ENCODE results near the gene ZBTB4.
"Not testable (repeated sequence)": the region's sequence is repeated elsewhere in the genome, so short reads cannot be mapped to it uniquely, and the experiment has no call there.

ZBTB4 gene

DNA sequence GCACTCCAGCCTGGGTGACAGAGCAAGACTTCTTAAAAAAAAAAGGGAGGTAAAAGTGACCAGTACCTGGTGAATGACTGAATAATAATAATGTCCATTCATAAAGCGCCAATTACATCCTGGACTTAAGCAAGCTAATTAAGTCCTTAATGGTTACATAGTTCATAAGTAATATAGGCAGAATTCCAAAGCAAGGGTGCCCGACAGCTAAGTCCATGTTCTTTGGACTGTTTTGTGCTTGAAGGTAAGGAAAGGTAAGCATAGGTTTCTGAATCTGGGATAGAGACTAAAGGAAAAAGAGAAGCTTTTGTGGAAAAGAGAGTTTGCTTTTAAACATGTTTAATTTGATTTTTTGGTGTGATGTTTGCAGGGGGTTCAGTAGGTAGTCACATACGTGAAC, 14.5 kb upstream of the ZBTB4 start:
- no peak for DNase-seq

GRCh38 chr17:7491583-7491982, 12.2 kb upstream of the ZBTB4 start:
- DNase-seq: no peak

- DNase-seq: no peak
These were observed 10.7 kb upstream of the ZBTB4 start for GRCh38 chr17:7490144-7490543.

GRCh38 chr17:7486181-7486580, 6.8 kb upstream of the ZBTB4 start:
- no peak for DNase-seq

DNA sequence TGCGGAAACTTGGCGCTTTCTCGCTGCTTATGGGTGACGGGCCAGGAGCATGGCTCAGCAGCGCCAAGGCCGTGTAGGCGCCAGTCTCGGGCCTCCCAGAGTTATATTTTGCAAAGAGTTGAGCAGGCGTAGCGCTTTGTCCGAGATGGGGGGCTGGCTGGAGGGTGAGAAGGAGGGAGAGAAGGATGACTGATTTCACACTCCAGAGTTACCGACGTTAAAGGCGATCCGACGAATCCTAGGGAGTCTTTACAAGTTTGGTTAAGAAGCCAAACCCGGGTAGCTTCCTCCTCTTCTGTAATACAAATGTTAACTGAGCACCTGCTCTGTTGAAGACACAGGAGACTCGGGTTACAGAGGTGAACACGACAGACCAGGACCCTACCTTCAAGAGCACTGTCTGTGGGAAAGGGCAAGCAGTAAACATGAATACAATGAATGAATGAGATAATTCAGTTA, 5.5 kb upstream of the ZBTB4 start:
- DNase-seq: no peak

GRCh38 chr17:7484067-7484918, 4.9 kb upstream of the ZBTB4 start, which contains the start of gene POLR2A:
POLR2A (plus strand) TSS chr17:7484366.
- DNase-seq: peak; percentile 94

- DNase-seq: peak; percentile 74
These were observed 4.0 kb upstream of the ZBTB4 start for GRCh38 chr17:7483255-7484066.

DNA sequence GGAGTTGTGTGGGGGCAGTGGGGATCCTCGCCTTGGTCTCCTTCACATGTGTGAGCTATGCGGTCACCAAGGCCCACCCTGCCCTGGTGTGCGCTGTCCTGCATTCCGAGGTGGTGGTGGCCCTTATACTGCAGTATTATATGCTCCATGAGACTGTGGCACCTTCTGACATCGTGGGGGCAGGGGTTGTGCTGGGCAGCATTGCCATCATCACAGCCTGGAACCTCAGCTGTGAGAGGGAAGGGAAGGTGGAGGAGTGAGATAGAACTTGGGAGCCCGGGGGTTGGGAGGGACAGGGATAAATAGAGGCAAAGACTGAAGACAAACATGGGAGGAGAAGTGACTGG, 3.3 kb upstream of the ZBTB4 start:
- not testable (repeated sequence) for DNase-seq

DNA sequence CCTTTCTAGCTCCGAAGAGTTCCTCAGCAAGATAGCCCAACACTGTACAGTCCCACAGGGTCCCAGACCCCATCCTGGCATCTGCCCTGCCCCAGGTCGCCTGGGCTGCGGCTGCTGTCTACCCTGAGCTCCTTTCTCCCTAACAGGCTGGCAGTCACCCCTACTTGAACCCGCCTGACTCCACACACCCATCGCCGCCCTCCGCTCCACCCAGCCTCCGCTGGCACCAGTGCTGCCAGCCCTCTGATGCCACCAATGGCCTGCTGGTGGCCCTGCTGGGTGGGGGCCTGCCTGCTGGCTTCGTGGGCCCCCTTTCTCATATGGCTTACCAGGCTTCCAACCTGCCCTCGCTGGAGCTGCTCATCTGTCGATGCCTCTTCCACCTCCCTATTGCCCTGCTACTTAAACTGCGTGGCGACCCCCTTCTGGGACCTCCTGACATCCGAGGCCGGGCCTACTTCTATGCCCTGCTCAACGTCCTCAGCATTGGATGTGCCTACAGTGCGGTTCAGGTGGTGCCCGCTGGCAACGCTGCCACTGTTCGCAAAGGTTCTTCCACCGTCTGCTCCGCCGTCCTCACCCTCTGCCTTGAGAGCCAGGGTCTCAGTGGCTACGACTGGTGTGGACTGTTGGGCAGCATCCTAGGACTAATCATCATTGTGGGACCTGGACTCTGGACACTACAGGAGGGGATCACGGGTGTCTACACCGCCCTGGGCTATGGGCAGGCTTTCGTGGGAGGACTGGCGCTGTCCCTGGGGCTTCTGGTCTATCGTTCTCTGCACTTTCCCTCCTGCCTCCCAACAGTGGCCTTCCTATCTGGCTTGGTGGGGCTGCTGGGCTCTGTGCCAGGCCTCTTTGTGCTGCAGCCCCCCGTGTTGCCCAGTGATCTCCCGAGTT, 2.7 kb upstream of the ZBTB4 start:
- not testable (repeated sequence) for DNase-seq

- DNase-seq: not testable (repeated sequence)
These were observed 1.8 kb upstream of the ZBTB4 start, which contains the start of gene SLC35G6 for GRCh38 chr17:7481275-7481674. SLC35G6 (plus strand) TSS chr17:7481446; CDS start chr17:7481517, 71 bp downstream.

DNA sequence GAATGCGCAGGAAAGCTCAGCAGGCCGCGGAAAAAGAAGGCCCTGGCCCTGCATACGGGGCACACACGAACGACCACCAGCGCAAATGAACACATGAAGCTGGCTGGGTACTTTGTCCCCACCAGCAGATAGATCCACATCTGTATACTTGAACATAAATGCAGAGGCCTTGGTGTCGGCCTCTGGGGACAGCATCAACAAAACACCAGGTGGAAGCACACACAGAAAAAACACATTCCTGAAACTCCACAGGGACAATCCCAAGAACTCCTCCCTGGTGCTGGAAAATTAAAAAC, 606 bp upstream of the ZBTB4 start:
- no peak for DNase-seq

- DNase-seq: no peak
These were observed 887 bp downstream of the ZBTB4 start for GRCh38 chr17:7478276-7479212.

GRCh38 chr17:7477392-7478275, 1.8 kb downstream of the ZBTB4 start:
- DNase-seq: no peak

DNA sequence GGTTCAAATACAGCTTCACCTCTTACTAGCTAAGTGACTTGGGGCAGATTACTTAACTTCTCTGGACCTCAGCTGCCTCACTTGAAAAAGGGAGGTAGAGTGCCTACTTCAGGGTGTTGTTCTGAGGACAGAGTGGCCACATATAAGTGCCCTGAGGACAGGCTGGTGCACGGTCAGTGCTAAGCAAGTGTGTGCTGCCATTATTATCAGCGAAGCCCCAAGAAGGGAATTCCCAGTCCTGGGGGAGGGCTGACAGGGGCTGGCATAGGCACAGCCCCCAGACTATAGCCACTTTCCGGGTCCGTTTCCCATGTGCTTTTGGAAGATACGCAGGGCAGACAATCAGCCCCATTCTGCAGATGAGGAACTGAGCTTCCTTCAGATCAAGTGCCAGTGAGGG, 2.5 kb downstream of the ZBTB4 start:
- DNase-seq: no peak

GRCh38 chr17:7476494-7476893, 2.9 kb downstream of the ZBTB4 start:
- no peak for DNase-seq

GRCh38 chr17:7475764-7476422, 3.5 kb downstream of the ZBTB4 start:
- DNase-seq: no peak

GRCh38 chr17:7474767-7475166, 4.7 kb downstream of the ZBTB4 start:
- DNase-seq: not testable (repeated sequence)

DNA sequence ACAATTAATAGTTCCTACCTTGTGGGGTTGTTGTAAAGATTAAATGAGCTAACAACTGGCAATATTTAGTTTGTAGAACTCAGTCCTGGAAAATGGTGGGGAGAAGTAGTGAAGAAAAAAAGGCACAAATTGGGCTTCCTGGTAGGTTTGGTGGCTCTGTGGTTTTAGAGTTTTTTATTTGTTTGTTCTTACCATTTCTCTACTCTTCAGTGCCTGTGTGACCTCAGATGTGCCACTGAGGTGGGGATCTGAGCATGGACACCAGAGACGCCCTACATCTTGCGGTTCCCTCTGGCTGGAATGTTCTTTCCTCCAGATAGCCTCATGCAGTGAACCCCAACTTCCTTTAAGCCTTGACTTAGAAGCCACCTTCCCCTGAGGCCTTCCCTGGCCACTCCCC, 7.7 kb downstream of the ZBTB4 start:
- DNase-seq: no peak

DNA sequence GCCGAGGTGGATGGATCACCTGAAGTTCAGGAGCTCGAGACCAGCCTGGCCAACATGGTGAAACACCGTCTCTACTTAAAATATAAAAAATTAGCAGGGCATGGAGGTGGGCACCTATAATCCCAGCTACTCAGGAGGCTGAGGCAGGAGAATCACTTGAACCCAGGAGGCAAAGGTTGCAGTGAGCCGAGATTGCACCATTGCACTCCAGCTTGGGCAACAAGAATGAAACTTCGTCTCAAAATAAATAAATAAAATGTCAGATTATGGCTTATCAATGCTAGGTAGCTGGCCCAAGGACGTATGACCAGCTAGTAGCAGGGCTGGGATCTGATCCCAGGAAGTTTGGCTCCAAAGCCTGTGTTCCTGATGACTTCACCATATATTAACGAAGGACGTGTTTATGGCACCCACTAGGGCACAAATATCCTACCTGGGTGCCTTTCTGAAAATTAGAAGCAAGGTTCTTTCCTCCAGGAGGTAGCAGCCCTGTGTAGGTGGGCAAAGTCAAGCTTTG, 8.9 kb downstream of the ZBTB4 start:
- not testable (repeated sequence) for DNase-seq

- DNase-seq: not testable (repeated sequence)
These were observed 9.6 kb downstream of the ZBTB4 start for GRCh38 chr17:7469843-7470242.
